Activated T-cell treated with anti-CD3 and anti-CD28 coated beads, Interleukin-2, amount 50 U/mL, for 4 hours (primary cell): ENCODE results near the gene GBGT1. TPM values are rescaled to one million over a fixed set of nuclear protein-coding genes. Genes with fewer than 3 reads are reported as not detected.

ENCODE experiments used
- ATAC-seq, 2 donors: fragments of 200-7000 bp; cut with Tn5 transposase; one replicate each; pipeline ENCODE4 v1.10.0; 2021
- DNase-seq: peaks from one replicate; pipeline ENCODE4 v3.0.0-alpha.2; 2020
- H3K27me3 Mint-ChIP-seq: one replicate; pipeline ENCODE4 v1.8.0; 2021; ENCODE audit warnings: low read depth, mixed read lengths
- H3K36me3 Mint-ChIP-seq: one replicate; pipeline ENCODE4 v1.8.0; 2022; ENCODE audit warnings: mixed read lengths; ENCODE audit not compliant: insufficient read depth
- H3K4me1 Mint-ChIP-seq: one replicate; pipeline ENCODE4 v1.8.0; 2021; ENCODE audit warnings: low read depth, mixed read lengths
- H3K4me3 Mint-ChIP-seq: one replicate; pipeline ENCODE4 v1.8.0; 2021; ENCODE audit warnings: mild to moderate bottlenecking, moderate library complexity, mixed read lengths
- H3K9me3 Mint-ChIP-seq: one replicate; pipeline ENCODE4 v1.8.0; 2021; ENCODE audit warnings: mixed read lengths
- total RNA-seq, 3 donors: library from RNA; stranded (reverse); gene quantifications; one replicate each; pipeline ENCODE4 v1.2.1, GENCODE V29; 2021

The GBGT1 gene
- total RNA-seq, 3 donors from 2014 or later = 3.0 to 3.3 (median 3.2) TPM

- ATAC-seq (no peak), DNase-seq (no peak)
- no peak overlapping the region for H3K4me3 Mint-ChIP-seq
- H3K4me1 Mint-ChIP-seq = peaks cover 3% of the 10 kb centered on the region
- H3K27me3 Mint-ChIP-seq = no peaks in the 10 kb centered on the region
- no peaks in the 10 kb centered on the region for H3K9me3 Mint-ChIP-seq
- H3K36me3 Mint-ChIP-seq = peaks cover 22% of the 10 kb centered on the region
Measured at GRCh38 chr9:133107245-133107722, 56.4 kb downstream of the GBGT1 start.

DNA sequence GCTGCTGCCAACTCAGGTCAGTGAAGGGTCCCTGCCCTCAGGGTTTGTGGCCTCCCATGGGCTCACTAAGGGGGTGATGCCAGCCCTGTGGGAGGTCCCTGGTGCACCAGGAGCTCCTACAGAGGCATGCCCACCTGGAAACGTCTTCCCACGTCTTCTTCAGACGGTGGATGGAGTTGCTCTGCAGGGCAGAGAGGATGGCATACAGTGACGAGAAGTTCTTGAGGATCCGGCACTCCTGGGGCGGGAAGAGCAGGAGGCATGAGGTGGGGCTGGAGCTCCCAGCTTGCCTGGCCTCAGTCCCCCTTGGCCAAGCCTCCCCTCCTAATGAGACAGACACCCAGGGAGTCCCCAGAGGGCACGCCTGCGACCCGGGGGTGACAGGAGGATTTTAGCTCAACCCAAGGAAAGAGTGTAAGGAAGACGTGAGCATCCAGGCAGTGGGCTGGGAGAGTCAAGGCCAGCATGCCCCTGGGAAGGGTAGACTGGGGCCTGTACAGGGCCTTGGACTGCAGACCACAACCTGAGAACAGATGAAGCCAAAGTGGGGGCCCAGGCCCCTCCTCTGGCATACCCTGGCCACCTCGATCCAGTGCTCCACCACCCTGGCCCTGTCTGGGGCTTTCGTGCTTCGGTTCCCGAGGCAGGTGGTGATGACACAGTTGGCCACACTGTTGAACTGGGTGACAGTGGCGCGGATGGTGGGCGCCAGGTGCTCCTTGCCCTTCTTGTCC is 57.0 kb downstream of the GBGT1 start:
- DNase-seq (no peak), ATAC-seq (no peak)
- H3K27me3 Mint-ChIP-seq = no peaks in the 10 kb centered on the region
- H3K36me3 Mint-ChIP-seq = peaks cover 25% of the 10 kb centered on the region
- no peaks in the 10 kb centered on the region for H3K9me3 Mint-ChIP-seq
- no peaks in the 10 kb centered on the region for H3K4me1 Mint-ChIP-seq
- H3K4me3 Mint-ChIP-seq = no peak overlapping the region

DNA sequence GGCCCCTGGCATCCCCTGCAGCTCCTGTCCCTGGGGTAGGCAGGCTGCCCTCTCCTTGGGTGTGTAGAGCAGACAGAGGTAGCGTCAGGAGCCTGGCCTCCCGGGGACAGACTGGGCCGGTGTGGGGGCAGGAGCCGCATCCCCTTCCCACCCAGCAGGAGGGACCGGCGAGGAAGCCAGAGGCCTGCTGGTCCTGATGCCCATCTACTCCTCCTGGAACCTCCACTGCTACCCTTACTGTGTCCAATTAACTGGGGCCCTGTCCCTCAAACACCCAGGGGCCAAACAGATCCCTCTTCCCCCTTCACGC is 58.3 kb downstream of the GBGT1 start:
- Mint-ChIP-seq H3K9me3 (no peaks in the 10 kb centered on the region), H3K4me3 (no peak overlapping the region), H3K36me3 (peaks cover 33% of the 10 kb centered on the region), H3K27me3 (no peaks in the 10 kb centered on the region), H3K4me1 (no peaks in the 10 kb centered on the region)
- DNase-seq (no peak), ATAC-seq (no peak)

DNA sequence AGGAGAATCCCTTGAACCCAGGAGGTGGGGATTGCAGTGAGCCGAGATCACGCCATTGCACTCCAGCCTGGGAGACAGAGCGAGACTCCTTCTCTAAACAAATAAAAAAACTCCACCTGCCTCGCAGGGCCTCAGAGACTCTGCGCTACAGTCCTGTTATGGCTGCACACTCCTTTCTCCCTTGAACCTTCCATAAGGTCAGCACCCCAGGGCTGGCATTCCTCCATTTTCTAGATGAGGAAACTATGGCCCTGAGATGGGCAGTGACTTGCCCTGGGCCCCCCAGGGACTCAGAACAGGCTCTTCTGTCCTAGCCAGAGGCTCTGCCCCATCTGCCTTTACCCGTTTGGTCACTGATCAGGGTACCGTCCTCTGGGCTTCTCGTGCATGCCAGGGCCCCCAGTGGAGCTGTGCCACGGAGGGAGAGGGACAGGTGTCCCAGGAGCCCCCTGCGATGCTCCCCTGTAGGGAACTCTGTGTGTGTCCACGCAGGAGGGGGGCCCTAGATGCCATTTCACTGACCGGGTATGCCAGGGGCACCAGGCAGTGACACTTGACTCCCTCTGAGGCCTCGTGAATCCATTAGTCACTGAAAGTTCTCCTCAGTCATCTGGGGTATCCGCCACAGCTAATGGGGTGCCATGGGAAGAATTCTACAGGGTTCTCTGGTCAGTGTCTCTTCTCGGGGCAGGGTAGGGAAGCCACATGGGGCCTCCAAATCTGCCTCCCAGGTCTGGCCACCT is 58.8 kb downstream of the GBGT1 start:
- no peaks in the 10 kb centered on the region for H3K9me3 Mint-ChIP-seq
- no peaks in the 10 kb centered on the region for H3K27me3 Mint-ChIP-seq
- DNase-seq (no peak), ATAC-seq (no peak)
- H3K4me3 Mint-ChIP-seq = no peak overlapping the region
- no peaks in the 10 kb centered on the region for H3K4me1 Mint-ChIP-seq
- H3K36me3 Mint-ChIP-seq = peaks cover 28% of the 10 kb centered on the region

GRCh38 chr9:133103987-133104505 is 59.7 kb downstream of the GBGT1 start:
- H3K4me1 Mint-ChIP-seq = no peaks in the 10 kb centered on the region
- peaks cover 28% of the 10 kb centered on the region for H3K36me3 Mint-ChIP-seq
- ATAC-seq (no peak), DNase-seq (no peak)
- no peaks in the 10 kb centered on the region for H3K9me3 Mint-ChIP-seq
- no peaks in the 10 kb centered on the region for H3K27me3 Mint-ChIP-seq
- H3K4me3 Mint-ChIP-seq = no peak overlapping the region

DNA sequence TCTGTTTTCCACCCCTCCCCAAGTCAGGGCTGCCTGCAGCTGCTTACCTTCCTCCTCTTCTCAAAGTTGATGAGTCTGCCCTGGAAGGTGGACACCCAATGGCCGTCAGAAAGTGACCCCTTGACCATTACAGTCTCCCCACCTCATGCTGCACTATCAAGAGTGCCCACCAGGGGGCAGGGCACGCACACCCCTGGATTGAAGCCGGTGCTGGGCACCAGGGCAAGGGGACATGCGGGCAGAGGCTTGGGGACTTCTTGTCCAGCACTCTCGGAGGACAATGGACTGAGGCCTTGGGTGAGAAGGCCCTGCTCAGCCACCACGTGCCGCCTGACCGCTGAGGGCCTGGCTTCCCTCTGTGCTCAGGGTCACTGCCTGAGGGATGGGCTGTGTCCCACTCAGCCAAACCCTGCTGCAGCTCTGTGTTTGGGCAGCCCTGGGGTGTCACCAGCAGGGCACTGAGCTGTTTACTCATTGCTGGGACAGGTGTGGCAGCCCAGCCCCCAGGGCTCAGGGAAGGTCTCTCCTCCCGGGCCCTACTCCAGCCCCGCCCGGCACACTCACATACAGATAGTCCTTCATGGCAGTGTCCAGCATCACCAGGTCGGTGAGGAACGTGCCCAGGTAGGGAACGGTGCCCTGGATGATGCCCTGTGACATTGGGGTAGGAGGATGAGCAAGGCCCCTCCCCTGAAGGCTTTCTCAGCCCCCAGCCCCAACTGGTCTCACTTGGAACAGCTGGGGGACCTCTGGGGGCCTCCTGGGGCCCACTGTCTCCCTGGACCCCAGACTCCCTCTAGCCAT is 60.3 kb downstream of the GBGT1 start:
- DNase-seq (peak; percentile 52), ATAC-seq (peak; percentile 48 to 62)
- H3K36me3 Mint-ChIP-seq = peaks cover 33% of the 10 kb centered on the region
- no peaks in the 10 kb centered on the region for H3K27me3 Mint-ChIP-seq
- no peaks in the 10 kb centered on the region for H3K4me1 Mint-ChIP-seq
- no peak overlapping the region for H3K4me3 Mint-ChIP-seq
- H3K9me3 Mint-ChIP-seq = no peaks in the 10 kb centered on the region

Other genes starting within 250 kb of the GBGT1 start
- gene TSC1, start 219.3 kb downstream of the GBGT1 start, total RNA-seq = 10 to 100 TPM; 23.6 to 26.8 (median 24.0) TPM
- gene GFI1B, start 185.2 kb downstream of the GBGT1 start, total RNA-seq = under 1 TPM; 0.16 to 0.87 (median 0.56) TPM
- gene GTF3C5, start 132.9 kb downstream of the GBGT1 start, total RNA-seq = 10 to 100 TPM; 80.4 to 86.8 (median 83.6) TPM
- 1 to 10 TPM; 3.1 to 4.7 (median 3.9) TPM for gene CEL, start 101.9 kb downstream of the GBGT1 start, total RNA-seq
- 10 to 100 TPM; 43.2 to 46.7 (median 45.2) TPM for gene RALGDS, start 42.7 kb downstream of the GBGT1 start, total RNA-seq
- not detected for gene OBP2B, start 45.3 kb upstream of the GBGT1 start, total RNA-seq
- gene ABO, start 111.3 kb upstream of the GBGT1 start, total RNA-seq = under 1 TPM in 1 of 3 donors, not detected in 2; 0.08 TPM
- 10 to 100 TPM; 56.0 to 61.7 (median 58.5) TPM for gene SURF6, start 172.3 kb upstream of the GBGT1 start, total RNA-seq
- gene MED22, start 184.2 kb upstream of the GBGT1 start, total RNA-seq = 10 to 100 TPM; 52.8 to 58.6 (median 55.3) TPM
- gene RPL7A, start 184.3 kb upstream of the GBGT1 start, total RNA-seq = 1,000 to 10,000 TPM; 3,573 to 3,630 (median 3,625) TPM
- 10 to 100 TPM; 24.1 to 37.1 (median 30.6) TPM for gene SURF1, start 192.6 kb upstream of the GBGT1 start, total RNA-seq
- gene SURF2, start 192.6 kb upstream of the GBGT1 start, total RNA-seq = 10 to 100 TPM; 48.0 to 64.1 (median 57.9) TPM
- 100 to 1,000 TPM; 235 to 292 (median 255) TPM for gene SURF4, start 212.1 kb upstream of the GBGT1 start, total RNA-seq
- gene STKLD1, start 212.5 kb upstream of the GBGT1 start, total RNA-seq = under 1 TPM in 2 of 3 donors, not detected in 1; 0.16 to 0.42 TPM